NCI-H2029 treated with DMSO at 0.1 percent for 48 hours (cell line): ENCODE results near the gene GP5.

ENCODE experiments used
- DNase-seq: peaks from one replicate; lab custom pipeline; 2025; lab: John Stamatoyannopoulos, UW

Gene GP5, protein sequence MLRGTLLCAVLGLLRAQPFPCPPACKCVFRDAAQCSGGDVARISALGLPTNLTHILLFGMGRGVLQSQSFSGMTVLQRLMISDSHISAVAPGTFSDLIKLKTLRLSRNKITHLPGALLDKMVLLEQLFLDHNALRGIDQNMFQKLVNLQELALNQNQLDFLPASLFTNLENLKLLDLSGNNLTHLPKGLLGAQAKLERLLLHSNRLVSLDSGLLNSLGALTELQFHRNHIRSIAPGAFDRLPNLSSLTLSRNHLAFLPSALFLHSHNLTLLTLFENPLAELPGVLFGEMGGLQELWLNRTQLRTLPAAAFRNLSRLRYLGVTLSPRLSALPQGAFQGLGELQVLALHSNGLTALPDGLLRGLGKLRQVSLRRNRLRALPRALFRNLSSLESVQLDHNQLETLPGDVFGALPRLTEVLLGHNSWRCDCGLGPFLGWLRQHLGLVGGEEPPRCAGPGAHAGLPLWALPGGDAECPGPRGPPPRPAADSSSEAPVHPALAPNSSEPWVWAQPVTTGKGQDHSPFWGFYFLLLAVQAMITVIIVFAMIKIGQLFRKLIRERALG

DNA sequence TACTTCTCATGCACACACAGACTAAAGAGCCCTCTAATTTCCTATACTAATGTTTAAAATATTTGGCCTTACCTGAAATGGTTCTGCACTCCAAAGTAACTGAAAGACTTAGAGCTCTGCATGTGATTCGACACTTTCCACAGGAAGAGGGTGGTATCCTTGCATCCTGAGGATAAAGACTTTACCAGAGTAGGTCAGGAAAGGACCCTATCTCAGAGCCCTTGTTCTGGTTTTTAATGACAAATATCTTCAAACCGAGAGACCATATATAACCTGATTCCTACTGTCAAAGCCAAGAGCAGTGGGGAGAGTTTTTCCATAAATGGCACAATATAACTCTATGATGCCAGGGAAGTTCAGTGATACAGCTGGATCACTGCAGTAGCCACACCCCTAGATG, at the start of gene GP5:
Gene GP5, minus strand, starts transcription at position 101 of the 400 bp plus-strand sequence. CDS start 984 bp downstream, outside the sequence.
- DNase-seq = no peak

DNA sequence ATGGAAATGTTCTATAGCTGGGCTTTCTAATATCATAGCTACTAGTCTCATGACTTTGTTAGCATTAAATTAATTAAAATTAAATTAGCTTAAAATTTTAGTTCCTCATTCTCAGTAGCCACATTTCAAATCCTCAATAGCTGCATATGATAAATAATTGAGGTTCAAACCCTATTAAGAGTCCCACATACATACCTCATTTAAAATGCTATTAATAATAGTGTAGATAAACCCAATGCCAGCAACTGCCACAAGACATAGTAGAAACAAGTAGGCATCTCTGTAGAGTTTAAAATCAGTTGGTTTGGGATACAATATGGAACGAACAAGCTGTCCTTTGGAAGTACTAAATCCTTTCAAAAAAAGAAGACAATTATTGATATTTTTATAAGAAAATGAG, 48.6 kb upstream of the GP5 start:
- no peak for DNase-seq

DNA sequence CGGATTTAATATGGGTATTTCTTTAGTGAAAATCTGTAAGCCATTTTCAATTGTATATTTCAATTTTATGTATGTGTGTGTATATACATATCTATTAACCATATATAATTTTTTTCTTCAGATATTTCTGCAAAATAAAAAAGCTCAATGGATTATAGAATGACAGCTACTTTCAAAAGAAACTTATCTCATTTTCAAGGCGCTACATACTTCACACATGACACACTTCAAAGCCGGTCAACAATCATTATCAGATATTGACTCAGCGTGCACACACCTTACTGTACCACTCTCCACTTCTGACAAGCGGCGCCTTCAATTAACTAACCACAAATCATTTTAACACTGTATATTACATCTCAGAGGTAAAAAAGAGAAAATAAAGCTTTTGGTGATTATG, 48.1 kb upstream of the GP5 start:
- DNase-seq = peak; percentile 62

DNA sequence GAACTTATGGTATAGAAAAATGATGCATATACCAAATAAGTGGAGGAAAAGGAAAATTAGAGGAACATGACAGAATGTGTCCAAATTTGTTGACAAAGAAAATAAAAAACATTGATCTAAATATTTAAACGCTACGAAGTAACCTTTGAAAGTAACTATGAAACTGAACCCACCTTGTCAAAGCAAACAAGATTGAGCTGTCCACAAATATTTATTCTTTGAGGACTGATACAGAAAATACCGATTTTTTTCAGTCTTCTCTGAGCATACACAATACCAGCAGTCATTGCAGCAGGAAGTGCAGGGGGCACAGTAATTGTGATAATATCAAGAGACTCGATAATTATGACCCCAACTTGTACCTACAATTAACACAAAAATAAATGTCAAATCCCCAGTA, 47.7 kb upstream of the GP5 start:
- no peak for DNase-seq

DNA sequence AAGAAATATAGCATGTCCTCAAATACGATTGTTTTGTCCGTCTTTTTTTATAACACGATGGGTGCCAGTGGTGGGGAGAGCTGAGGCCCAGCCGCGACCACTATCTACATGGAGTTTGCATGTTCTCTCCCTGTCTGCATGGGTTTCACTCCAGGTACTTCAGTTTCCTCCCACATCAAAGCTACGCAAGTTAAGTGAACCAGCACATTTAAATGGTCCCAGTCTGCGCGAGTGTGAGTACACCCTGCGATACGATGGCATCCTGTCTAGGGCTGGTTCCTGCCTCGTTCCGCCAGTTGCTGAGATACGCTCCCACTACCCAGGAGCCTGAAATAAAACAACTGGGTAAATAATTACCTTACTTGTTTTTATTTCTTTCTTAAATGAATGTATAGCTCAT, 47.1 kb upstream of the GP5 start:
- DNase-seq = no peak

DNA sequence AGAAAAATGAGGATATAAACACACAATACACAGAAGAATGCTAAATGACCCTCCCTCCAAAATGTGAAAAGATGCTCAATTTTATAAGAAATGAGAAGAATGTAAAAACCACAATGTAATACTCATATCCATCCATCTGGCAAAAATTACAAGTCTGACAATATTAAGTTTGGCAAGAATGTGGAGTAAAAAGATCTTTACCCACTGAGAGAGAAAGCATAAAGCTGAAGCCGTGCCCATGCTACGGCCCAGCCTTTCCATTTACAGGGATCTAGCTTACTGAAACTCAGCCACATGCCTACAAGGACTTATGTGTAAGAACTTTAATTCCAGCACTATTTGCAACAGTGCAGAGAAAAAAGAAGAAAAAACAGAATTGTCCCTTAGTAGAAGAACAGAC, 44.8 kb upstream of the GP5 start:
- no peak for DNase-seq

DNA sequence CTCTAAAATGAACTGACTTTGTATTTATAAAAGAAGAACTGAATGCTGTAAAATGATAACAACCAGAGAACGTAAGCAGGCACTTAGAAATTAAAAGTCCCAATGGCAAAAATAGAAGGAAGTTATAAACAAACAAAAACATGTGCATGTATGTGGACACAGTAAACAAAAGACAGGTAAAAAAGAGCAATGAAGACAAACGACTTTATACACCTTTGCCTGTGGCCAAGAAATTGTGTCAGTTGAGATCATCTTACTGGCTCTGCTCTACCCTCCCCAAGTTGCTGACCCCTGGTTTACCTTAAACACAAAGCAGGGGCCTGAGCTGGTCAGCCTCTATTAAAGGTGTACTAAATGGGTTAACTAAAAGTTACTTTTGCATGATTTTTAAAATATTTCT, 41.7 kb upstream of the GP5 start:
- DNase-seq = peak; percentile 47

DNA sequence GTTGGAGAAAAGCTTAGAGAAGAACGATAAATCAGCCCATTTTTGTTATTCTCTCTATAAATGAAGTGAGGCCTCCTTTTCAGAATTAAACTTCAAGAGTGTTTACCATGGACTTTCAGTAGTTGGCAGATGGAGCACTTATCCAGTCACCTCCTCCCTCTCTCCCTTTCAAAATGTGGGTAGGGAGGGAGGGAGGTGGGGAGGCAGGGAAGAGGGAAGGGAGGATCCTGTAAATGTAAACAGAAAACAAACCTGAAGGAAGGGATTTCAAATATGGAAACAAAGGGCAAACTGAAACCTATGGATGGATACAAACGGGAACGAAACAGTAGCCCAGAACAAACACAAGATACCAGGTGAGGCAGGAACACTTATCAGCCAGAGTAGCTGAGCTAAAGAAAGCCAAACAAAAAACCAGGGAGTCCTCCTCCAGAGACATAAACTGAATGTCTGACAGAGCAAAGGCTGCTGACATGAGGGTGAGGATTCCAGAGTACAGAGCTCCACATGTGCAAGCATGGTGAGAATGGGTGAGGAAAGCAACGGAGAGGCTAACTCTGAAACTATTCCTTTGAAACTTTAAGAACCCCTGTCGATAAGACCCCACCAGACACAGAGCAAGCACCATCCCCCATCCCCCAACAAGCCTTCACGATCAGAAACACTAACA, 41.0 kb upstream of the GP5 start:
- DNase-seq = peak; percentile 88

DNA sequence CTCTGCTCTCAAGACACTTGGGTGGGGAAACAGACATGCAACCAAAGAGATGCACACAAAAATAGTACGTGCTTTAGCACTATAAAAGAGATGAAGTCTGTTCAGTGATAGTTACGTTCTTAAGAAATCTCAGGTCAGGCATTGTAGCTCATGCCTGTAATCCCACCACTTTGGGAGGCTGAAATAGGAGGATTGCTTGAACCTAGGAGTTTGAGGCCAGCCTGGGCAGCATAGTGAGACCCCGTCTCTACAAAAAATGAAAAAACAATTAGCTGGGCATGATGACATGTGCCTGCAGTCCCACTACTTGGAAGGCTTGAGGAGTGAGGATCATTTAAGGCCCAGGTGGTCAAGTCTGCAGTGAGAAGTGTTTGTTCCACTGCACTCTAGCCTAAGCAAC, 35.4 kb upstream of the GP5 start:
- DNase-seq = no peak

DNA sequence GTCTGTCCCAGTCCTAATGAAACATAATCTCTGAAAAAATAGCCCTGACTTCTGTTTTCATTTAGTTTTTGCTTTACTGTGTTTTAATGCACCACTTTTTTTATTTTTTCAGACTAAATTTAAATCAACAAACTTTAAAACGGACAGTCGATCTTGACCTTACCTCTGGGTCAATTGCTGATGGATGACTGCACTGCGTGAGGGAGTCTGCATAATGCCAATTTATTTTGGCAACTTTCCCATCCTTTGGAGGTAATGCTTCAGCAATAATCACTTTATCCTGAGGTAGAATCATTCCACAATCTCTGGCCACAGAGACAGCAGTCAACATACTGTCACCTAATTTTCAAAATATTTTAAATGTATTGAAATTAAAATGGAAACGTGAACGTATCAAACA, 32.5 kb upstream of the GP5 start:
- DNase-seq = peak; percentile 55

DNA sequence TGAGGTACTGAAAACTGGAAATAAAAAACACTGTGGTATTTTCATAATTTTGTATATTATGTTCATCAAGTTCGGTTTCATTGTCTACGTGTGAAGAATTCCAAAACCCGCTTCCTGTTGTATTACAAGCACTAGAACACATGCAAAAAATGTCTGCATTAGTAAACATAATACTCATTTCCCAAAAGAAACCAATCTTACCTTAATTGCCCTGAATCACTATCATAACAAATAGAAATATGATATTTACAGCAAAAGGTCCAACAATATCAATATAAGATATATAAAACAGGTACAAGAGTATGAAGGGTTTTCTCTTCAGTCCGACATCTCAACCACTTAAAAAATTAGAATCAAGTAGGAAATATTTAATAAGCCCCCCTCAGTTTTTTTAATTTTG, 26.3 kb upstream of the GP5 start:
- DNase-seq = no peak

DNA sequence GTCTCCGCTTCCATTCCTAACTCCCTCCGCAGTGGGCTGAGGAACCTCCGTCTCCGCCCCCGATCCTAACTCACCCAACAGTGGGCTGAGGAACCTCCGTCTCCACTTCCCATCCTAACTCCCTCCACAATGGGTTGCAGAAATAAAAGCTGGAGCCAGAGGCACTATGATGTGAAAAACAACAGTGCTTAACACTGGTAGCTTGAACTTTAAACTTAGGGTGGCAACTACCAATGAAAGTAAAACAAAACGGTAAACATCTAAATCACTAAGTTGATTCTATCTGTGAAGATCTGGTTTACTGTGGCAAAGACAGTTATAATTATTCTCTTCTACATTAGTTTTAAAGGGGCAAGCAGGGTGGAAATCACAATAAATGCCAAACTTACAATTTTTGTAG, 25.9 kb upstream of the GP5 start:
- DNase-seq = no peak

DNA sequence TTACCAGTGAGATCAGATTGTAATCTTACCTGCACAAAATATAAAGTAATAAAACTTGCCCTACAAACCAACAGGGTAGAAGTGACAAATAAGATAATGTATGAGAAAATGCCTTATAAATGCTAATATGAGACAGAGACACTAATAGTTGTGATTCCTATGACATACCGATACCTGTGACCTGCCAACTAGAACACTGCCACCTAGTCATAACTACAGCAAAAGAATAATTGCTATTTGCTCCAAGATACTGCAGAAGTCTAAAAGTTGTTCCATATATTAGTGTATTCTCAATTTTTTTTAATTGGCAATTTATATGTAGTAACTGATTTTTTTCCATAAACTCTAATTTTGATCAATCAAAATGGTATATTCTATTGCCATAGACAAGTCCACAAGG, 25.3 kb upstream of the GP5 start:
- DNase-seq = no peak

DNA sequence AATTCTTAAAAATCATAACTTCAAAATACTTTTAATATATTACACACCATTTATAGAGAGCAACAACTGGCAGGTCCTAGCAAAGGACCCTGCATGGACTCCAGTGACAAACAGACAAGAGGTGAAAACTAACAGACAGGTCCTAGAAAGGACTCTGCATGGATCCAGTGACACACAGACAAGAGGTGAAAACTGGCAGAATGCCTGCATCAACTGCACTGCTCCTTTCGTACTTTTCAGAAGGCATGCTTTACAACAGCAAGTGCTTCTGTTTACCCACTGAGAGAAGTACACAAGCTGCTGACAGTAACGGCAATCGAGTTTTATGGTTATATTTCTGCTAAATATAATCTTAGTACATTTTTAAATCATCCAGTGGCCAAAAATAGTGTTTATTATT, 24.3 kb upstream of the GP5 start:
- DNase-seq = peak; percentile 70

DNA sequence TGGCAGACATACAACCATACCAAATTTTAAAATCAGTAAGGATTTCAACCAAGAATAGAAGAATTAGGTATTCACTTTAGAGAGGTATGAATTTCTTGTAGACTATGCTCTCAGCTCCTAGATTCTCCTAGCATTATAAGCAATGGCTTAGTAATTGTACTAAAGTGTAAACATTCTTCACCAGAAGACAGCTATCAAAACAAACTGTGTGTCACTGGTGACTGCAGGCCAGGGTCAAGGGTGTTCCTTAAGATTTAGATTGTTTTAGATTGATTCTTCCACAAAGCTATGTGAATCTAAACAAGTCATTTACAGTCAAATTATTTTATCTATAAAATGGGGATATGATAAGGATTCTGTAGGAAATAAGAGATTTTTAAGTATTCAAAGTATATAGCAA, 23.1 kb upstream of the GP5 start:
- DNase-seq = no peak

DNA sequence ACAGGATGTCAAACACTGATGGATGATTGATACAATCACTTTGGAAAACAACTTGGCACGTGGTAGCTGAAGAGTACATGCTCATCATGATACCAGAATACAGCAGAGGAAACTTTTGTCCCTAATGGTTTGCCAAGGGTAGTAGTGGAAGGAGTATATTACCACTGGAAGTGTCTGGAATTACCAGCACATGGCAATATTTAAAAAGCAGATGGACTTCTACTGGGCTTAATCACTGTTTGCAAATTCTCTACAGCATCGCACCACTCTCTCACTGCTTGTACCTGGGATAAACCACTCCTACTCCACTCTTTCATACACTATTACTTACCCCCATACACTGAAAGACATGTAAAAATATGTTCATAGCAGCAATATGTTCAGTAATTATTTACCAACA, 19.6 kb upstream of the GP5 start:
- DNase-seq = no peak

DNA sequence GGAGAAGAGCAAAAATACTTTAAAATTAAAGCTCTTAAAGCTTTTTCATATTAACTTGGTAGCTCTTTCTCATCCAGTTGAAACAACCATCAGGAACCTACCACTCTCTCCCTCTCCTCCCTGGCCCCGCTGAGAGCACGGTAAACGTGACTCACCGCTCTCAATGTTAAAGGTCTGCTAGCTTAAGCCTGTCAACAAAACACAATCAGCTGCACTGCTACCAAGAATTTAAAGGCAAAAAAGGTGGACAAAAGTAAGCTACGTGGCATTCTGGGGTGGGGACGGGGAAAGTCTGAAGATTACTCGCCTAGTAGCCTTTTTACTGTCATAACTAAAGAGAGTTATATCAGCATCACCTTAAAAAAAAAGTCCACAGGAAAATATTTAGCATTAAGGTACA, 8.4 kb upstream of the GP5 start:
- DNase-seq = no peak

DNA sequence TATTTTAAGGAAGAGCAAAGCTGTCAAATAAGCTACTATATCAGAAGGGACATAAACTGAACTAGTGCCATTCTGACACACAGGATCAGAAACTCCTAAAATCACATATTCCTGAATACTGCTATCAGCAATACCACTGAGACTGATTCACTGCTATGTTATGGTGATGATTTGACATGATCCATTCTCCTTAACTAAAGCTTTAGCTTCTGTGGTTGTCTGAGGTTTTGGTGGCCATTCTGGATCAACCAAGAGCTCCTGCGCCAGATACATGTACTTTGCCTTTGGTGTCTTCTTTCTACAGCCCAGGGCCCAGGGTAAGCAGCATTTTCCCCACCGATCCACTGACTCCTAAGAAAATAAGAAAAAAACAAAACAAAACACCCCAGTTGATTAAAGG, 6.7 kb upstream of the GP5 start:
- no peak for DNase-seq

DNA sequence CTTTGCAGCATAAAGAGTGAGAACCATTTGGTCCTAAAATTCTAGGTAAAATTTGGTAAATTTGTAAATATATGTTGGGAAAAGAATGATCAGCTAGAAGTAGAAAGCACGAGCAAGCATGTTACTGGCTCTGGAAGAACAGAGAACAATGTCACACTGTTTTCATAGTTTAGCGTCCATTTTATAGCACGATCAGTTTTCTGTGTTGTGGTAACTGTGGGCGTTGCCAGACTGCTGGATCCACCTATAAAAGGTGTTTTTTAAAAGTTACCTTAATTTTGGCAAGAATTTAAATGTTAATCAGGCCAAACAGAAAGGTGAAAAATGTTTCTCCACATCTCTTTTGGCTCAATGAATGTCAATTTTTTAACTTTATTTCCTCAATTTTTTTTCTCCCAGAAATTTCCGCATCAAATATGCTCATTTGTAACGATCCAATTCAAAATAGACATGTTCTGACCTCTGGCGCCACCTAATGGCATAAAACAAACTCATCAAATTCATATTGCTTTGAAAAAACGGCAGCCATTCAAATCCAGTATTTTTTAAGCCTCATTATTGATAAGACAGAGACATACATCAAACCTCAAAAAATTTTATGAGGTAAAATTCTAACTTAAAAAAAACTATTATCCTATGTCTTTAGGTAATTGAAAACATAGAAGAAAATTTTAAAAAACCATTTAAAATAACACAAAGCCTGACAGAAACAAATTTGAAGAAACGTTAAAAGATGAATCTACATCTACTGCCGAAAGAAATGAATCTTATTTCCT, 5.5 kb upstream of the GP5 start:
- DNase-seq = peak; percentile 62

DNA sequence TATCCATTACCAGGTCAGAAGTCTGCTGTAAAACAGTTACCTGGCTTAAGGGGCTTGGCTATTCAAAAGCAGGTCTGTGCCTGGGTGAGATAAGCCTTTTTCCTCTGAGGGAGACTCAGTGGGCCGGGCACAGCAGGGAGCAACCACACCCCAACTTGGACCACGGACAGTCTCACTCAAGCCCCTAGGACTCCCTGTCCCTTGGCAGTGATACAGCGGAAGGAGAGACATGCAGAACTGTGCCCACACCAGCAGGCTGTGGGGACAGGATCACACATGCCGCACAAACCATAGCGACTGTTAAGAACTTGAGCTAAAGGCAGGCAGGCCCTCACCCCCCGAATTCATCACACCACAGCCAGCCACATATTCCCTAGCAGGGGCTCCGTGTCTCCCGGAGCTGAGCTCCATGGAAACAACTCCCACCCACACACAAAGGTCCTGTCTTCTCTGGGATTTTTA, 2.8 kb upstream of the GP5 start:
- no peak for DNase-seq

DNA sequence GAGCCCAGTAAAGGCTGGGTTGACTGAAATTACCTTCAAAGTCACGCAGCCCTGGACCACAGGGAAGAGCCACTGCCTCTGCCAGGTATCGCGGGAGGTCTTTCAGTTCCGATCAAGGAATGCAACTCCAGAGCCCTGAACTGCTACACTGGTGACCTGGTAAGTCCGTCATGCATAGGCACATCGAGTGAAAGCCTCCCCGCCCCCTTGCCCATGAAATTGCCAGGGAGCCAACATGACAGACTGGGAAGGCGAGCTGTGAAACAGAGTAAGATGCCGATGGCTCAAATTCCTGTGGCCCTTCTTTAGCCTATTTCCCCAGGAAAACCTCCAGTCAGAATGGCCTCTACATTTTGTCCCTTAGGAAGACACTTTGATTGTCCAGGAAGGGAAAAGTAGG, 2.3 kb upstream of the GP5 start:
- no peak for DNase-seq

DNA sequence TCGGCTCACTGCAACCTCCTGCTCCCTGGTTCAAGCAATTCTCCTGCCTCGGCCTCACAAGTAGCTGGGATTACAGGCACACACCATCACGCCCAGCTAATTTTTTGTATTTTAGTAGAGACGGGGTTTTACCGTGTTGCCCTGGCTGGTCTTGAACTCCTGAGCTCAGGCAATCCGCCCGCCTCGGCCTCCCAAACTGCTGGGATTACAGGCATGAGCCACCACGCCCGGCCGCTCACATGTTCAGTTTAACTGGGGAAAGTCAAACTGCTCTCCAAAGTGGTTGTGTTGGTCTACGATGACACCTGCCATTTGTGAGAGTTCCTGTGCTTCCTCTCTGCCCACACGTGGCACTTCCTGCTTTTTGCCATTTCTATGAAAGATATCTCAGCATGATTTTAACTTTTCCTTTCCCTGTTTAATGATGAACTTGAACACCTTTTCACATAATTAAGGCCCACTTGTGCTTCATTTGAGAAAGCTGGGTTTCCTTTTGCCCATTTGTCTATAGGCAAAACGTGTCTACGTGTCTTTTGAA, 877 bp upstream of the GP5 start:
- no peak for DNase-seq
